ENCODE measurements around the gene SPEM3. TPM values are rescaled to one million over a fixed set of nuclear protein-coding genes. Genes with fewer than 3 reads are reported as not detected.

Gene SPEM3
- total RNA-seq, 1 donor from 2014 or later = not detected

- DNase-seq (ENCODE audit: low read depth) = peak; percentile 100
Observed at GRCh38 chr17:7403977-7404736, 24.5 kb upstream of the SPEM3 start, which contains the start of gene TMEM256. Gene TMEM256, minus strand, starts transcription at chr17:7404097. Its CDS starts 13 bp downstream, at chr17:7404084.

GRCh38 chr17:7404737-7405349 is 23.8 kb upstream of the SPEM3 start:
- no peak for DNase-seq (ENCODE audit: low read depth)

GRCh38 chr17:7405350-7406234 is 23.1 kb upstream of the SPEM3 start:
- no peak for DNase-seq (ENCODE audit: low read depth)

- DNase-seq (ENCODE audit: low read depth) = no peak
Observed at GRCh38 chr17:7406235-7406825, 22.3 kb upstream of the SPEM3 start.

- no peak for DNase-seq (ENCODE audit: low read depth)
Observed at GRCh38 chr17:7407082-7407481, 21.6 kb upstream of the SPEM3 start.

GRCh38 chr17:7407485-7408251 is 21.0 kb upstream of the SPEM3 start, which contains the start of gene NLGN2:
Gene NLGN2, plus strand, starts transcription at chr17:7407845. Its CDS starts 411 bp downstream, at chr17:7408256.
- no peak for DNase-seq (ENCODE audit: low read depth)

GRCh38 chr17:7408252-7408727 is 20.4 kb upstream of the SPEM3 start:
- no peak for DNase-seq (ENCODE audit: low read depth)

GRCh38 chr17:7408863-7409262 is 19.8 kb upstream of the SPEM3 start:
- DNase-seq (ENCODE audit: low read depth) = no peak

- DNase-seq (ENCODE audit: low read depth) = no peak
Observed at GRCh38 chr17:7409716-7410115, 18.9 kb upstream of the SPEM3 start.

- DNase-seq (ENCODE audit: low read depth) = no peak
Observed at GRCh38 chr17:7410634-7411426, 17.8 kb upstream of the SPEM3 start.

- no peak for DNase-seq (ENCODE audit: low read depth)
Observed at GRCh38 chr17:7411427-7411750, 17.3 kb upstream of the SPEM3 start.

GRCh38 chr17:7413346-7413985 is 15.2 kb upstream of the SPEM3 start:
- DNase-seq (ENCODE audit: low read depth) = no peak

- DNase-seq (ENCODE audit: low read depth) = no peak
Observed at GRCh38 chr17:7414837-7415236, 13.8 kb upstream of the SPEM3 start.

- no peak for DNase-seq (ENCODE audit: low read depth)
Observed at GRCh38 chr17:7415784-7416183, 12.9 kb upstream of the SPEM3 start.

GRCh38 chr17:7416323-7416722 is 12.3 kb upstream of the SPEM3 start:
- DNase-seq (ENCODE audit: low read depth) = no peak

GRCh38 chr17:7417056-7417655 is 11.5 kb upstream of the SPEM3 start:
- no peak for DNase-seq (ENCODE audit: low read depth)

- no peak for DNase-seq (ENCODE audit: low read depth)
Observed at GRCh38 chr17:7418472-7419152, 10.0 kb upstream of the SPEM3 start.

Data from myocyte (in vitro differentiated cells).